ENCODE results near the gene PERM1.

The PERM1 gene

DNA sequence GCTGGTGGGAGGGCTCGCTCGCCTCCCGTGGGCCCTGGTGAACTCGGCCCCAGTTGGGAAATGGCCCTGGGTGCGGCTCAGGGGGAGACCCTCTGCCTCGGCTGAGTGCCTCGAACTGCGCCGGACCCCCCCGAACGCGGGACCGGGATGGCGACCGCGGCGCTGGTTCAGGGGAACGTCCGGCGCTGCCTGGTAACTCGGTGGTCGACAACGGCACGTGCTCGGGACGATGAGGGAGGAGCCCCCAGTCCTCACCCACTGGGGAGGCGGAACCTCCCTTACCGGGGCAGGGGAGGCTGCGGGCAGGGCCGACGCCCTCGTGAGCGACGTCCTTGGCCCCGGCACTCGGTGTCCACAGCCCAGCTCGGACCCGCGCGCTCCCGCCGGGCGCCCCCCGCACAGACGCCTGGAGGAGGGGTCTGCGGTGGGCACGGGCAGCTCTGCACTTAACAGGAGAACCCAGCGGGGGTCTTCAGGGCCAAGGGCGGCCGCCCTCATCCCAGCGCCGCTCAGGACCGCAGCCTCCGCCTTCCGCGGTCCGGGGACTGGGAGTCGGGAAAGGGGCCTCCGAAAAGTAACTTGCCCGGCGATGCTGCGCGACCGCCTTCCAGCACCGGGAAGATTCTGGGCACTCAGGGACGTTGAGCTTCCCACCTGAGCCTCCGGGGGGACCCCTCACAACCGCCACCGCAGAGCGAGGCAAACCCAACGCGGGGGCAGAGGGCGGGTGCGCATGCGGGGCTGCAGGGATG lies 16.3 kb upstream of the PERM1 start:
- Histone ChIP-seq H3K4ac (ENCODE audit: low read length) (peak overlapping the region; percentile 53), H3K4me3 (ENCODE audit: low read length in 2 of 2) (peak overlapping the region; percentile 88 to 90), H3K4me1 (ENCODE audit: control insufficient read depth in 2 of 2, insufficient read depth in 1 of 2, low read depth in 1 of 2, low read length in 2 of 2) (peaks cover 19% of the 10 kb centered on the region in 2 donors), H3K27ac (replicated peaks; ENCODE audit: low read length) (no peak overlapping the region), H3K9me3 (replicated peaks in 1 of 2; ENCODE audit: control insufficient read depth in 2 of 2, insufficient read depth in 1 of 2, low read depth in 1 of 2, low read length in 2 of 2) (peaks cover 1 to 2% of the 10 kb centered on the region in 2 donors), H3K27me3 (ENCODE audit: control insufficient read depth in 3 of 3, insufficient read depth in 3 of 3, low read depth in 1 of 3, low read length in 3 of 3) (peaks cover 0 to 12% (median 0%) of the 10 kb centered on the region in 3 experiments), H3K14ac (ENCODE audit: low read length) (peak overlapping the region; percentile 98), H3K36me3 (replicated peaks in 1 of 2; ENCODE audit: control insufficient read depth in 2 of 2, insufficient read depth in 2 of 2, low read length in 2 of 2) (peaks cover 0 to 8% of the 10 kb centered on the region in 2 donors), H3K79me1 (ENCODE audit: low read depth, low read length) (peaks cover 24% of the 10 kb centered on the region), H2BK5ac (ENCODE audit: low read length) (peak overlapping the region; percentile 99), H3K9ac (ENCODE audit: low read depth, low read length, poor library complexity) (peak overlapping the region; percentile 91), H2AFZ (ENCODE audit: low read length) (no peak overlapping the region), H4K8ac (ENCODE audit: low read depth, low read length) (no peak overlapping the region), H3K18ac (ENCODE audit: low read length) (peak overlapping the region; percentile 99), H2AK5ac (ENCODE audit: low read depth, low read length) (peak overlapping the region; percentile 33), H3K4me2 (ENCODE audit: insufficient read depth, low read length, poor library complexity, severe bottlenecking) (peak overlapping the region; percentile 93), H3K23ac (ENCODE audit: low read depth, low read length, poor library complexity) (peak overlapping the region; percentile 91), H4K91ac (ENCODE audit: low read depth, low read length, poor library complexity) (no peak overlapping the region), H2BK120ac (ENCODE audit: low read depth, low read length) (peak overlapping the region; percentile 41), H2BK15ac (ENCODE audit: low read length) (peak overlapping the region; percentile 89), H2BK12ac (ENCODE audit: low read length) (peak overlapping the region; percentile 73)
- WGBS, 2 donors (ENCODE audit: extremely low coverage in 2 of 2, insufficient read length in 2 of 2, insufficient replicate concordance in 1 of 2): no CpG with 5 or more reads among the region's 75 CpGs
- DNase-seq (ENCODE audit: low spot score): no peak

DNA sequence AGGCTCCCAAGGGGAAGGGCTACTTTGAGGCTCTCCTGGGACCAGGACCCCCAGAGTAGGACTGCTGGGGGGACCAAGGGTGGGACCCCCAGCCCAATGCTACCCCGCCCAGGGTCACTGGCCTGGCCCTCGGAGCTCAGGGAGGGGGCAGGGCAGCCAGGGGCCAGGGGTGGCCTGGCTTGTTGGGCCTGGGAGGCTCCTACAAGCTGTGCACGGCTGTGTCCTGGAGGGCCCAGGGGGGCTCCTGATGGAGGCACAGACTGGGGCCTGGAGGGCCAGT lies 15.8 kb upstream of the PERM1 start:
- peak overlapping the region; percentile 15 to 90 for H3K4me3 ChIP-seq (ENCODE audit: low read length in 2 of 2)
- no CpG with 5 or more reads among the region's 3 CpGs for WGBS, 2 donors (ENCODE audit: extremely low coverage in 2 of 2, insufficient read length in 2 of 2, insufficient replicate concordance in 1 of 2)
- H3K4ac ChIP-seq (ENCODE audit: low read length): peak overlapping the region; percentile 10
- H4K8ac ChIP-seq (ENCODE audit: low read depth, low read length): no peak overlapping the region
- H3K79me1 ChIP-seq (ENCODE audit: low read depth, low read length): peaks cover 22% of the 10 kb centered on the region
- DNase-seq (ENCODE audit: low spot score): no peak
- peak overlapping the region; percentile 91 for H3K23ac ChIP-seq (ENCODE audit: low read depth, low read length, poor library complexity)
- peak overlapping the region; percentile 41 for H2BK120ac ChIP-seq (ENCODE audit: low read depth, low read length)
- peak overlapping the region; percentile 93 for H3K4me2 ChIP-seq (ENCODE audit: insufficient read depth, low read length, poor library complexity, severe bottlenecking)
- peaks cover 0 to 5% of the 10 kb centered on the region in 2 donors for H3K36me3 ChIP-seq (replicated peaks in 1 of 2; ENCODE audit: control insufficient read depth in 2 of 2, insufficient read depth in 2 of 2, low read length in 2 of 2)
- peak overlapping the region; percentile 33 for H2AK5ac ChIP-seq (ENCODE audit: low read depth, low read length)
- H3K4me1 ChIP-seq (ENCODE audit: control insufficient read depth in 2 of 2, insufficient read depth in 1 of 2, low read depth in 1 of 2, low read length in 2 of 2): peaks cover 17 to 19% of the 10 kb centered on the region in 2 donors
- peak overlapping the region; percentile 88 for H2BK12ac ChIP-seq (ENCODE audit: low read length)
- peak overlapping the region; percentile 29 for H2BK5ac ChIP-seq (ENCODE audit: low read length)
- peak overlapping the region; percentile 45 for H2BK15ac ChIP-seq (ENCODE audit: low read length)
- H3K14ac ChIP-seq (ENCODE audit: low read length): peak overlapping the region; percentile 14
- peak overlapping the region; percentile 25 for H3K27ac ChIP-seq (replicated peaks; ENCODE audit: low read length)
- no peak overlapping the region for H2AFZ ChIP-seq (ENCODE audit: low read length)
- H3K9ac ChIP-seq (ENCODE audit: low read depth, low read length, poor library complexity): peak overlapping the region; percentile 91
- H3K18ac ChIP-seq (ENCODE audit: low read length): peak overlapping the region; percentile 99
- H4K91ac ChIP-seq (ENCODE audit: low read depth, low read length, poor library complexity): peak overlapping the region; percentile 43
- H3K9me3 ChIP-seq (replicated peaks in 1 of 2; ENCODE audit: control insufficient read depth in 2 of 2, insufficient read depth in 1 of 2, low read depth in 1 of 2, low read length in 2 of 2): peaks cover 4 to 5% of the 10 kb centered on the region in 2 donors
- peaks cover 0 to 9% (median 0%) of the 10 kb centered on the region in 3 experiments for H3K27me3 ChIP-seq (ENCODE audit: control insufficient read depth in 3 of 3, insufficient read depth in 3 of 3, low read depth in 1 of 3, low read length in 3 of 3)

DNA sequence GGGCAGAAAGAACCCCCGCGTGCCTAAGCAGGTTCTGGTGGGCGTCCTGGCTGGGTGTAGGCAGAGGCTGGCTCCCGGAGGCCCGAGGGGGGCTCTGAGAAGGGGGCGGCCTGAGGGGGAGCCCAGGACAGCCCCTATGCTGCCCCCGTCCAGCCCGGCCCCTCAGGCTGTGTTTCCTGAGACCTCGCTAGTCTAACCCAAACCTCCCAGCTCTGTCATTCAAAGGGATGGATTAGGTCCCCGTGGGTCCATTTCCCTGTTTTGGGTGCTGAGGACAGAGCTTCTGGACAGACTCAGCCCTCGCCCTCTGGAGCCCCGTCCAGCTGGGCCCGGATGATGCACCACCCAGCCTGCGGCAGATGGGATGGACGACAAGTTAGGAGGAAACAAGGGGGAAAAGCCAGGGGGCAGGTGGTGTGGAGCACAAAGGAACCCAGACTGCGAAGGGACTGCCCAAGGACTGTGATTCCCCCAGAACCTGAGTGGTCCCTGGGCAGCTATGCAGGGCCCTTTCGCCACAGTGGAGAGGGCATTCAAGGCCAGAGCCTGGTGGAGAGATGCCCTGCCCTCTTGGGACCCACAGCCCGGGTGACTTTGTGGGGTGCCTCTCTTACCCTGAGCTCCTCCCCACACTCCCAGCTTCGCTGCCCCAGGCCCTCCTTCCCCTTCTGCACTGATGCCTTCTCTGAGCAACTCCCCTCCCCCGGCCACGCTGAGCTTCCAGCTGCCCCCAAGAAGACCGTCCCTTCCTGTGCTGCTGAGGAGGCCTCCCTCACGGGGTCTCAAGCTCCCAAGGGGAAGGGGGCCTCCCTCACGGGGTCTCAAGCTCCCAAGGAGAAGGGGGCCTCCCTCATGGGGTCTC lies 15.2 kb upstream of the PERM1 start:
- peak overlapping the region; percentile 45 for H2BK15ac ChIP-seq (ENCODE audit: low read length)
- peaks cover 0 to 9% (median 0%) of the 10 kb centered on the region in 3 experiments for H3K27me3 ChIP-seq (ENCODE audit: control insufficient read depth in 3 of 3, insufficient read depth in 3 of 3, low read depth in 1 of 3, low read length in 3 of 3)
- no peak overlapping the region for H2AFZ ChIP-seq (ENCODE audit: low read length)

More for the DNA sequence above, 15.2 kb upstream of the PERM1 start:
- Histone ChIP-seq H3K79me1 (ENCODE audit: low read depth, low read length) (peaks cover 22% of the 10 kb centered on the region), H3K4me3 (ENCODE audit: low read length in 2 of 2) (no peak overlapping the region), H3K14ac (ENCODE audit: low read length) (peak overlapping the region; percentile 14), H2AK5ac (ENCODE audit: low read depth, low read length) (peak overlapping the region; percentile 33), H3K36me3 (replicated peaks in 1 of 2; ENCODE audit: control insufficient read depth in 2 of 2, insufficient read depth in 2 of 2, low read length in 2 of 2) (peaks cover 0 to 5% of the 10 kb centered on the region in 2 donors), H2BK120ac (ENCODE audit: low read depth, low read length) (peak overlapping the region; percentile 41), H4K8ac (ENCODE audit: low read depth, low read length) (no peak overlapping the region), H3K9me3 (replicated peaks in 1 of 2; ENCODE audit: control insufficient read depth in 2 of 2, insufficient read depth in 1 of 2, low read depth in 1 of 2, low read length in 2 of 2) (peaks cover 6 to 7% of the 10 kb centered on the region in 2 donors), H3K4me1 (ENCODE audit: control insufficient read depth in 2 of 2, insufficient read depth in 1 of 2, low read depth in 1 of 2, low read length in 2 of 2) (peaks cover 17 to 19% of the 10 kb centered on the region in 2 donors), H3K18ac (ENCODE audit: low read length) (peak overlapping the region; percentile 99), H3K23ac (ENCODE audit: low read depth, low read length, poor library complexity) (peak overlapping the region; percentile 91), H3K4me2 (ENCODE audit: insufficient read depth, low read length, poor library complexity, severe bottlenecking) (peak overlapping the region; percentile 93), H4K91ac (ENCODE audit: low read depth, low read length, poor library complexity) (peak overlapping the region; percentile 43), H3K4ac (ENCODE audit: low read length) (peak overlapping the region; percentile 10), H2BK12ac (ENCODE audit: low read length) (peak overlapping the region; percentile 88), H3K27ac (replicated peaks; ENCODE audit: low read length) (peak overlapping the region; percentile 25), H3K9ac (ENCODE audit: low read depth, low read length, poor library complexity) (peak overlapping the region; percentile 91), H2BK5ac (ENCODE audit: low read length) (peak overlapping the region; percentile 29)
- no peak for DNase-seq (ENCODE audit: low spot score)
- no CpG with 5 or more reads among the region's 24 CpGs for WGBS, 2 donors (ENCODE audit: extremely low coverage in 2 of 2, insufficient read length in 2 of 2, insufficient replicate concordance in 1 of 2)
